GM23338 (cell line): ENCODE measurements around the gene RPL27A. TPM values are rescaled to one million over a fixed set of nuclear protein-coding genes. Genes with fewer than 3 reads are reported as not detected.

Experiments
- ATAC-seq: fragments of 200-7000 bp; cut with Tn5 transposase; 3 replicates; pipeline ENCODE4 v1.9.1; 2020
- DNase-seq: peaks from one replicate; pipeline ENCODE4 v3.0.0-alpha.2; 2015; ENCODE audit warnings: low spot score
- H2AFZ ChIP-seq: fragments of 200-600 bp; sonication (generic); 2 replicates; pipeline ENCODE4 v1.8.0; 2016; ENCODE audit warnings: antibody characterized with exemption, mild to moderate bottlenecking, moderate library complexity
- H3F3A ChIP-seq: fragments of 200-600 bp; sonication (generic); replicated peaks from 2 replicates; pipeline ENCODE4 v1.8.0; 2017; ENCODE audit warnings: antibody characterized with exemption, mixed run types, low read depth
- H3K27ac ChIP-seq: fragments of 200-600 bp; sonication (generic); 2 replicates; pipeline ENCODE4 v1.6.1; 2016; ENCODE audit warnings: low read depth
- H3K27me3 ChIP-seq: fragments of 200-600 bp; sonication (generic); 2 replicates; pipeline ENCODE4 v1.8.0; 2016; ENCODE audit warnings: mild to moderate bottlenecking, mixed run types, moderate library complexity; ENCODE audit not compliant: insufficient read depth
- H3K36me3 ChIP-seq: fragments of 200-600 bp; sonication (generic); 2 replicates; pipeline ENCODE4 v1.8.0; 2016; ENCODE audit warnings: mild to moderate bottlenecking; ENCODE audit not compliant: insufficient read depth
- H3K4me1 ChIP-seq: fragments of 200-600 bp; sonication (generic); 2 replicates; pipeline ENCODE4 v1.8.0; 2016; ENCODE audit warnings: mild to moderate bottlenecking, moderate library complexity; ENCODE audit not compliant: insufficient read depth
- H3K4me2 ChIP-seq: fragments of 200-600 bp; sonication (generic); 2 replicates; pipeline ENCODE4 v1.7.1; 2017; ENCODE audit warnings: mixed run types
- H3K4me3 ChIP-seq: fragments of 200-600 bp; sonication (generic); 2 replicates; pipeline ENCODE4 v1.6.1; 2016; ENCODE audit warnings: mixed run types
- H3K79me2 ChIP-seq: fragments of 200-600 bp; sonication (generic); replicated peaks from 2 replicates; pipeline ENCODE4 v1.8.0; 2017; ENCODE audit warnings: mild to moderate bottlenecking; ENCODE audit not compliant: insufficient read depth
- H3K9me2 ChIP-seq: fragments of 200-600 bp; sonication (generic); 2 replicates; pipeline ENCODE4 v1.8.0; 2017; ENCODE audit not compliant: insufficient read depth
- H4K20me1 ChIP-seq: fragments of 200-600 bp; sonication (generic); replicated peaks from 2 replicates; pipeline ENCODE4 v1.8.0; 2017; ENCODE audit warnings: mild to moderate bottlenecking; ENCODE audit not compliant: insufficient read depth
- H3K27ac Mint-ChIP-seq: 2 replicates; pipeline ENCODE4 v1.8.0; 2020; ENCODE audit warnings: inconsistent platforms, mild to moderate bottlenecking, moderate library complexity, mixed read lengths
- H3K27me3 Mint-ChIP-seq: 3 replicates; pipeline ENCODE4 v1.8.0; 2022; ENCODE audit warnings: low read depth, mild to moderate bottlenecking, moderate library complexity, mixed read lengths, inconsistent platforms; ENCODE audit not compliant: insufficient read depth, poor library complexity
- H3K36me3 Mint-ChIP-seq: 3 replicates; pipeline ENCODE4 v1.8.0; 2021; ENCODE audit warnings: low read depth, mild to moderate bottlenecking, inconsistent platforms, moderate library complexity, mixed read lengths
- H3K4me1 Mint-ChIP-seq: 3 replicates; pipeline ENCODE4 v1.8.0; 2020; ENCODE audit warnings: mild to moderate bottlenecking, inconsistent platforms, mixed read lengths
- H3K4me3 Mint-ChIP-seq: 3 replicates; pipeline ENCODE4 v1.8.0; 2021; ENCODE audit warnings: moderate library complexity, mild to moderate bottlenecking, inconsistent platforms, mixed read lengths
- H3K9me3 Mint-ChIP-seq: 3 replicates; pipeline ENCODE4 v1.8.0; 2020; ENCODE audit warnings: moderate library complexity, mild to moderate bottlenecking, inconsistent platforms, mixed read lengths
- CREB1 ChIP-seq: fragments of 250-450 bp; sonication (Bioruptor Pico); IDR thresholded peaks from 2 replicates; pipeline ENCODE4 v1.5.0; 2020; ENCODE audit warnings: low read depth, mild to moderate bottlenecking, moderate library complexity
- EZH2 ChIP-seq: fragments of 200-600 bp; sonication (generic); IDR thresholded peaks from one replicate; pipeline ENCODE4 v1.8.0; 2017; ENCODE audit warnings: antibody characterized with exemption, mild to moderate bottlenecking, low read depth; ENCODE audit not compliant: unreplicated experiment
- EZH2phosphoT487 ChIP-seq: fragments of 200-600 bp; sonication (generic); IDR thresholded peaks from one replicate; pipeline ENCODE4 v1.8.1; 2018; ENCODE audit warnings: antibody characterized with exemption; ENCODE audit not compliant: unreplicated experiment
- JUNB ChIP-seq: IDR thresholded peaks from one replicate; pipeline ENCODE4 v1.6.1; 2016; ENCODE audit warnings: antibody characterized with exemption; ENCODE audit not compliant: unreplicated experiment
- NANOG ChIP-seq: IDR thresholded peaks from 2 replicates; pipeline ENCODE4 v1.6.1; 2016; ENCODE audit warnings: antibody characterized with exemption, borderline replicate concordance
- POLR2AphosphoS5 ChIP-seq: IDR thresholded peaks from 2 replicates; pipeline ENCODE4 v1.6.1; 2016; ENCODE audit warnings: antibody characterized with exemption, low read depth
- STAT1 ChIP-seq: IDR thresholded peaks from one replicate; pipeline ENCODE4 v1.6.1; 2016; ENCODE audit warnings: antibody characterized with exemption; ENCODE audit not compliant: unreplicated experiment
- ZNF114 ChIP-seq: fragments of 250-450 bp; sonication (Bioruptor Pico); IDR thresholded peaks from 2 replicates; pipeline ENCODE4 v1.5.0; 2020; ENCODE audit warnings: mild to moderate bottlenecking, moderate library complexity
- ZNF331 ChIP-seq: fragments of 250-450 bp; sonication (Bioruptor Pico); IDR thresholded peaks from 2 replicates; pipeline ENCODE4 v1.5.0; 2020; ENCODE audit warnings: low read depth, mild to moderate bottlenecking, moderate library complexity
- polyA plus RNA-seq: library from polyadenylated mRNA; unstranded; fragments of >200 nt; fragmentation: Nextera tagmentation; extraction: Ambion mirVana; gene quantifications from 2 replicates; pipeline ENCODE4 v1.2.1, GENCODE V29; 2016
- total RNA-seq: library from RNA; depleted of rRNA; stranded (reverse); fragments of >200 nt; shearing (Covaris generic); gene quantifications from 2 replicates; pipeline ENCODE4 v1.2.3, GENCODE V29; 2014
- TF ChIP-seq, protein P1 (sequence below): fragments of 250-450 bp; sonication (Bioruptor Pico); IDR thresholded peaks from 2 replicates; pipeline ENCODE4 v1.5.0; 2020; ENCODE audit warnings: mild to moderate bottlenecking, moderate library complexity
- TF ChIP-seq, protein P2 (sequence below): IDR thresholded peaks from one replicate; pipeline ENCODE4 v1.6.1; 2018; ENCODE audit warnings: antibody characterized with exemption; ENCODE audit not compliant: unreplicated experiment
- TF ChIP-seq, protein P3 (sequence below): IDR thresholded peaks from 2 replicates; pipeline ENCODE4 v1.6.1; 2016; ENCODE audit warnings: antibody characterized with exemption
- TF ChIP-seq, protein P4 (sequence below), 2 experiments: fragments of 200-600 bp in 1 of 2; sonication (generic) in 1 of 2; conservative IDR thresholded peaks; 2 replicates each; pipeline versions ENCODE4 v1.5.1 to v1.6.1; 2016 to 2017; ENCODE audit warnings: antibody characterized with exemption in 2 of 2, low read depth in 2 of 2, mild to moderate bottlenecking in 2 of 2, moderate library complexity in 1 of 2

Gene RPL27A
- total and polyA plus RNA-seq, 2 experiments from 2014 or later = 1,283 to 3,167 TPM

DNA sequence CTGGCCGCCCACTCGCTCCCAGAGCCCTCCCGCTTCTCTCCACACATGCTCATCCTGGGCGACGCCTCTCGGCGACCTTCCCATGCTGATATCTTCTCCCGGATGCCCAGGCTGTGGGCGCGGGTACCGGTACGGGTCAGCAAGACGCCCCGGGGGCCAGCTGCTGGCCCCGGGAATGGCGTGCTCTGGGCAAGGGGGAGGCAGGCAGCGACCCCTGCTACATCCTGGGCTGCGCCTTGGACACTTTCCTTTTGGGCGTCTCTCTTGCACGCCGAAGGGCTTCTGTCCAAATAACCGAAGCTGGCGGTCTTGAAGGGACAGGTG is 48.1 kb downstream of the RPL27A start:
- Mint-ChIP-seq H3K4me1 (peaks cover 2% of the 10 kb centered on the region; the same call in 2 of the 3 replicates), H3K27me3 (peaks cover 7% of the 10 kb centered on the region), H3K36me3 (no peaks in the 10 kb centered on the region; the same call in 2 of the 3 replicates), H3K4me3 (no peak overlapping the region), H3K27ac (no peak overlapping the region), H3K9me3 (no peaks in the 10 kb centered on the region)
- Histone ChIP-seq H2AFZ (no peak overlapping the region), H3K27me3 (no peaks in the 10 kb centered on the region), H3K27ac (no peak overlapping the region), H3K36me3 (no peaks in the 10 kb centered on the region), H3K9me2 (no peaks in the 10 kb centered on the region), H3K4me2 (no peak overlapping the region), H3K79me2 (no peaks in the 10 kb centered on the region), H3F3A (no peaks in the 10 kb centered on the region), H4K20me1 (no peaks in the 10 kb centered on the region), H3K4me3 (no peak overlapping the region), H3K4me1 (no peaks in the 10 kb centered on the region)
- TF ChIP-seq EZH2phosphoT487 = no peak
- no peak for TF ChIP-seq EZH2
- TF ChIP-seq NANOG = no peak
- no peak for TF ChIP-seq JUNB
- TF ChIP-seq, protein P1, sequence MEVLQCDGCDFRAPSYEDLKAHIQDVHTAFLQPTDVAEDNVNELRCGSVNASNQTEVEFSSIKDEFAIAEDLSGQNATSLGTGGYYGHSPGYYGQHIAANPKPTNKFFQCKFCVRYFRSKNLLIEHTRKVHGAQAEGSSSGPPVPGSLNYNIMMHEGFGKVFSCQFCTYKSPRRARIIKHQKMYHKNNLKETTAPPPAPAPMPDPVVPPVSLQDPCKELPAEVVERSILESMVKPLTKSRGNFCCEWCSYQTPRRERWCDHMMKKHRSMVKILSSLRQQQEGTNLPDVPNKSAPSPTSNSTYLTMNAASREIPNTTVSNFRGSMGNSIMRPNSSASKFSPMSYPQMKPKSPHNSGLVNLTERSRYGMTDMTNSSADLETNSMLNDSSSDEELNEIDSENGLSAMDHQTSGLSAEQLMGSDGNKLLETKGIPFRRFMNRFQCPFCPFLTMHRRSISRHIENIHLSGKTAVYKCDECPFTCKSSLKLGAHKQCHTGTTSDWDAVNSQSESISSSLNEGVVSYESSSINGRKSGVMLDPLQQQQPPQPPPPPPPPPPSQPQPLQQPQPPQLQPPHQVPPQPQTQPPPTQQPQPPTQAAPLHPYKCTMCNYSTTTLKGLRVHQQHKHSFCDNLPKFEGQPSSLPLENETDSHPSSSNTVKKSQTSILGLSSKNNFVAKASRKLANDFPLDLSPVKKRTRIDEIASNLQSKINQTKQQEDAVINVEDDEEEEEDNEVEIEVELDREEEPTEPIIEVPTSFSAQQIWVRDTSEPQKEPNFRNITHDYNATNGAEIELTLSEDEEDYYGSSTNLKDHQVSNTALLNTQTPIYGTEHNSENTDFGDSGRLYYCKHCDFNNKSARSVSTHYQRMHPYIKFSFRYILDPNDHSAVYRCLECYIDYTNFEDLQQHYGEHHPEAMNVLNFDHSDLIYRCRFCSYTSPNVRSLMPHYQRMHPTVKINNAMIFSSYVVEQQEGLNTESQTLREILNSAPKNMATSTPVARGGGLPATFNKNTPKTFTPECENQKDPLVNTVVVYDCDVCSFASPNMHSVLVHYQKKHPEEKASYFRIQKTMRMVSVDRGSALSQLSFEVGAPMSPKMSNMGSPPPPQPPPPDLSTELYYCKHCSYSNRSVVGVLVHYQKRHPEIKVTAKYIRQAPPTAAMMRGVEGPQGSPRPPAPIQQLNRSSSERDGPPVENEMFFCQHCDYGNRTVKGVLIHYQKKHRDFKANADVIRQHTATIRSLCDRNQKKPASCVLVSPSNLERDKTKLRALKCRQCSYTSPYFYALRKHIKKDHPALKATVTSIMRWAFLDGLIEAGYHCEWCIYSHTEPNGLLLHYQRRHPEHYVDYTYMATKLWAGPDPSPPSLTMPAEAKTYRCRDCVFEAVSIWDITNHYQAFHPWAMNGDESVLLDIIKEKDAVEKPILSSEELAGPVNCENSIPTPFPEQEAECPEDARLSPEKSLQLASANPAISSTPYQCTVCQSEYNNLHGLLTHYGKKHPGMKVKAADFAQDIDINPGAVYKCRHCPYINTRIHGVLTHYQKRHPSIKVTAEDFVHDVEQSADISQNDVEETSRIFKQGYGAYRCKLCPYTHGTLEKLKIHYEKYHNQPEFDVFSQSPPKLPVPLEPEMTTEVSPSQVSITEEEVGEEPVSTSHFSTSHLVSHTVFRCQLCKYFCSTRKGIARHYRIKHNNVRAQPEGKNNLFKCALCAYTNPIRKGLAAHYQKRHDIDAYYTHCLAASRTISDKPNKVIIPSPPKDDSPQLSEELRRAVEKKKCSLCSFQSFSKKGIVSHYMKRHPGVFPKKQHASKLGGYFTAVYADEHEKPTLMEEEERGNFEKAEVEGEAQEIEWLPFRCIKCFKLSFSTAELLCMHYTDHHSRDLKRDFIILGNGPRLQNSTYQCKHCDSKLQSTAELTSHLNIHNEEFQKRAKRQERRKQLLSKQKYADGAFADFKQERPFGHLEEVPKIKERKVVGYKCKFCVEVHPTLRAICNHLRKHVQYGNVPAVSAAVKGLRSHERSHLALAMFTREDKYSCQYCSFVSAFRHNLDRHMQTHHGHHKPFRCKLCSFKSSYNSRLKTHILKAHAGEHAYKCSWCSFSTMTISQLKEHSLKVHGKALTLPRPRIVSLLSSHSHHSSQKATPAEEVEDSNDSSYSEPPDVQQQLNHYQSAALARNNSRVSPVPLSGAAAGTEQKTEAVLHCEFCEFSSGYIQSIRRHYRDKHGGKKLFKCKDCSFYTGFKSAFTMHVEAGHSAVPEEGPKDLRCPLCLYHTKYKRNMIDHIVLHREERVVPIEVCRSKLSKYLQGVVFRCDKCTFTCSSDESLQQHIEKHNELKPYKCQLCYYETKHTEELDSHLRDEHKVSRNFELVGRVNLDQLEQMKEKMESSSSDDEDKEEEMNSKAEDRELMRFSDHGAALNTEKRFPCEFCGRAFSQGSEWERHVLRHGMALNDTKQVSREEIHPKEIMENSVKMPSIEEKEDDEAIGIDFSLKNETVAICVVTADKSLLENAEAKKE = no peak
- no peak for TF ChIP-seq ZNF331
- TF ChIP-seq POLR2AphosphoS5 = no peak
- TF ChIP-seq ZNF114 (CRISPR knock-in tag) = no peak
- TF ChIP-seq, protein P2, sequence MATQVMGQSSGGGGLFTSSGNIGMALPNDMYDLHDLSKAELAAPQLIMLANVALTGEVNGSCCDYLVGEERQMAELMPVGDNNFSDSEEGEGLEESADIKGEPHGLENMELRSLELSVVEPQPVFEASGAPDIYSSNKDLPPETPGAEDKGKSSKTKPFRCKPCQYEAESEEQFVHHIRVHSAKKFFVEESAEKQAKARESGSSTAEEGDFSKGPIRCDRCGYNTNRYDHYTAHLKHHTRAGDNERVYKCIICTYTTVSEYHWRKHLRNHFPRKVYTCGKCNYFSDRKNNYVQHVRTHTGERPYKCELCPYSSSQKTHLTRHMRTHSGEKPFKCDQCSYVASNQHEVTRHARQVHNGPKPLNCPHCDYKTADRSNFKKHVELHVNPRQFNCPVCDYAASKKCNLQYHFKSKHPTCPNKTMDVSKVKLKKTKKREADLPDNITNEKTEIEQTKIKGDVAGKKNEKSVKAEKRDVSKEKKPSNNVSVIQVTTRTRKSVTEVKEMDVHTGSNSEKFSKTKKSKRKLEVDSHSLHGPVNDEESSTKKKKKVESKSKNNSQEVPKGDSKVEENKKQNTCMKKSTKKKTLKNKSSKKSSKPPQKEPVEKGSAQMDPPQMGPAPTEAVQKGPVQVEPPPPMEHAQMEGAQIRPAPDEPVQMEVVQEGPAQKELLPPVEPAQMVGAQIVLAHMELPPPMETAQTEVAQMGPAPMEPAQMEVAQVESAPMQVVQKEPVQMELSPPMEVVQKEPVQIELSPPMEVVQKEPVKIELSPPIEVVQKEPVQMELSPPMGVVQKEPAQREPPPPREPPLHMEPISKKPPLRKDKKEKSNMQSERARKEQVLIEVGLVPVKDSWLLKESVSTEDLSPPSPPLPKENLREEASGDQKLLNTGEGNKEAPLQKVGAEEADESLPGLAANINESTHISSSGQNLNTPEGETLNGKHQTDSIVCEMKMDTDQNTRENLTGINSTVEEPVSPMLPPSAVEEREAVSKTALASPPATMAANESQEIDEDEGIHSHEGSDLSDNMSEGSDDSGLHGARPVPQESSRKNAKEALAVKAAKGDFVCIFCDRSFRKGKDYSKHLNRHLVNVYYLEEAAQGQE = no peak
- no peak for TF ChIP-seq CREB1
- TF ChIP-seq STAT1 = no peak
- TF ChIP-seq, protein P3, sequence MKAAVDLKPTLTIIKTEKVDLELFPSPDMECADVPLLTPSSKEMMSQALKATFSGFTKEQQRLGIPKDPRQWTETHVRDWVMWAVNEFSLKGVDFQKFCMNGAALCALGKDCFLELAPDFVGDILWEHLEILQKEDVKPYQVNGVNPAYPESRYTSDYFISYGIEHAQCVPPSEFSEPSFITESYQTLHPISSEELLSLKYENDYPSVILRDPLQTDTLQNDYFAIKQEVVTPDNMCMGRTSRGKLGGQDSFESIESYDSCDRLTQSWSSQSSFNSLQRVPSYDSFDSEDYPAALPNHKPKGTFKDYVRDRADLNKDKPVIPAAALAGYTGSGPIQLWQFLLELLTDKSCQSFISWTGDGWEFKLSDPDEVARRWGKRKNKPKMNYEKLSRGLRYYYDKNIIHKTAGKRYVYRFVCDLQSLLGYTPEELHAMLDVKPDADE = no peak
- TF ChIP-seq, protein P4, sequence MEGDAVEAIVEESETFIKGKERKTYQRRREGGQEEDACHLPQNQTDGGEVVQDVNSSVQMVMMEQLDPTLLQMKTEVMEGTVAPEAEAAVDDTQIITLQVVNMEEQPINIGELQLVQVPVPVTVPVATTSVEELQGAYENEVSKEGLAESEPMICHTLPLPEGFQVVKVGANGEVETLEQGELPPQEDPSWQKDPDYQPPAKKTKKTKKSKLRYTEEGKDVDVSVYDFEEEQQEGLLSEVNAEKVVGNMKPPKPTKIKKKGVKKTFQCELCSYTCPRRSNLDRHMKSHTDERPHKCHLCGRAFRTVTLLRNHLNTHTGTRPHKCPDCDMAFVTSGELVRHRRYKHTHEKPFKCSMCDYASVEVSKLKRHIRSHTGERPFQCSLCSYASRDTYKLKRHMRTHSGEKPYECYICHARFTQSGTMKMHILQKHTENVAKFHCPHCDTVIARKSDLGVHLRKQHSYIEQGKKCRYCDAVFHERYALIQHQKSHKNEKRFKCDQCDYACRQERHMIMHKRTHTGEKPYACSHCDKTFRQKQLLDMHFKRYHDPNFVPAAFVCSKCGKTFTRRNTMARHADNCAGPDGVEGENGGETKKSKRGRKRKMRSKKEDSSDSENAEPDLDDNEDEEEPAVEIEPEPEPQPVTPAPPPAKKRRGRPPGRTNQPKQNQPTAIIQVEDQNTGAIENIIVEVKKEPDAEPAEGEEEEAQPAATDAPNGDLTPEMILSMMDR (conservative IDR thresholded peaks at IDR 0.05; ENCODE audit: low read depth in 2 of 2) = no peak
- no peak for DNase-seq
- ATAC-seq = no peak
